Natural killer cell treated with Interleukin-12 subunit alpha and Interleukin-12 subunit beta and Interleukin-15 and Interleukin-18, amount 100 ng/mL, for 72 hours (primary cell): Measurements from ENCODE around the gene GPD1. TPM values are rescaled to one million over a fixed set of nuclear protein-coding genes. Genes with fewer than 3 reads are reported as not detected.

Source experiments
- ATAC-seq, 2 donors: fragments of 150-1000 bp; cut with Tn5 transposase in 1 of 2; sonication (Bioruptor Pico), chemical (Tn5 transposase) in 1 of 2; 2 replicates each; pipeline ENCODE4 v1.10.0; 2021
- DNase-seq: peaks from one replicate; pipeline ENCODE4 v3.0.0; 2022; ENCODE audit warnings: low spot score
- H3K27ac Mint-ChIP-seq, 2 donors: 1 replicate in 1 of 2; 2 replicates in 1 of 2; pipeline ENCODE4 v1.8.0; 2022; ENCODE audit warnings: mixed read lengths in 2 of 2, mild to moderate bottlenecking in 1 of 2, moderate library complexity in 1 of 2
- H3K27me3 Mint-ChIP-seq, 2 donors: 1 replicate in 1 of 2; 2 replicates in 1 of 2; pipeline ENCODE4 v1.8.0; 2022; ENCODE audit warnings: mixed read lengths in 2 of 2
- H3K36me3 Mint-ChIP-seq: one replicate; pipeline ENCODE4 v1.8.0; 2022; ENCODE audit warnings: mixed read lengths
- H3K4me1 Mint-ChIP-seq, 2 donors: 1 replicate in 1 of 2; 2 replicates in 1 of 2; pipeline ENCODE4 v1.8.0; 2022; ENCODE audit warnings: low read depth in 2 of 2, mixed read lengths in 2 of 2, mild to moderate bottlenecking in 1 of 2
- H3K4me3 Mint-ChIP-seq: one replicate; pipeline ENCODE4 v1.8.0; 2022; ENCODE audit warnings: mixed read lengths
- H3K9me3 Mint-ChIP-seq: 2 replicates; pipeline ENCODE4 v1.8.0; 2022; ENCODE audit warnings: mixed read lengths
- total RNA-seq, 2 donors: library from RNA; stranded (reverse); gene quantifications; one replicate each; pipeline ENCODE4 v1.2.3, GENCODE V29; 2022

The GPD1 gene
- total RNA-seq, 2 donors from 2014 or later: 0.36 TPM

DNA sequence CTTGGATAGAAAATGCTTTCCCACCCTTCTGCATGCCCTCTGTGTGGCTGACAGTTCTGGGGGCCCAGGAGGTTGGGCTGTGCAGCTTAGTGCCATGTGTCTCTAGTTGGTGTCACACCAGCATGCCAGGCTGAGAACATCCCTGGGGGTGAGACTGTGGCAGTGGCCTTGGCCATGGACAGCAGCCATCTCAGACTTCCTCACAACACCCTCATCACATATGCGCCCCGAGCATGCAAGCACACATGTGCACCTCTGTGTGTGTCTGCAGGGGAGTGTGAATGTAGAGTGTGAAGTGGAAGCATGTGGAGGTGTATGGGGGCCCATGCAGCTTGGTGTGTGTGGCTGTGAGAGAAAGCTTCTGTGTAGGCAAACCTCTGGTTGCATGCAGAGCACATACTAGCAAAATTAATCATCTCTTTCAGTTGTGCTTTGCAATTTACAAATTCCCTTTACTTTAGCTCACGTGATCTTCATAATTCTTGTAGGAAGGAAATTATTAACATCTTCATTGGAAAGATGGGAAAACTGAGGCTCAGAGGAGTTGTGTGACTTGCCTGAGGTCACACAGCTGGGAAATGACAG, 38.0 kb upstream of the GPD1 start:
- no peak for ATAC-seq
- peaks cover 16 to 17% of the 10 kb centered on the region in 2 donors for H3K27me3 Mint-ChIP-seq
- no peaks in the 10 kb centered on the region for H3K36me3 Mint-ChIP-seq
- peaks cover 6 to 7% of the 10 kb centered on the region in 2 donors for H3K4me1 Mint-ChIP-seq
- no peaks in the 10 kb centered on the region for H3K9me3 Mint-ChIP-seq
- DNase-seq: no peak
- H3K27ac Mint-ChIP-seq: no peak overlapping the region
- H3K4me3 Mint-ChIP-seq: no peak overlapping the region

- H3K4me3 Mint-ChIP-seq: no peak overlapping the region
- H3K27ac Mint-ChIP-seq: no peak overlapping the region
- ATAC-seq (no peak), DNase-seq (no peak)
- peaks cover 10 to 11% of the 10 kb centered on the region in 2 donors for H3K27me3 Mint-ChIP-seq
- H3K4me1 Mint-ChIP-seq: peaks cover 6 to 7% of the 10 kb centered on the region in 2 donors
- no peaks in the 10 kb centered on the region for H3K9me3 Mint-ChIP-seq
- no peaks in the 10 kb centered on the region for H3K36me3 Mint-ChIP-seq
These were observed 37.4 kb upstream of the GPD1 start for GRCh38 chr12:50066402-50066801.

DNA sequence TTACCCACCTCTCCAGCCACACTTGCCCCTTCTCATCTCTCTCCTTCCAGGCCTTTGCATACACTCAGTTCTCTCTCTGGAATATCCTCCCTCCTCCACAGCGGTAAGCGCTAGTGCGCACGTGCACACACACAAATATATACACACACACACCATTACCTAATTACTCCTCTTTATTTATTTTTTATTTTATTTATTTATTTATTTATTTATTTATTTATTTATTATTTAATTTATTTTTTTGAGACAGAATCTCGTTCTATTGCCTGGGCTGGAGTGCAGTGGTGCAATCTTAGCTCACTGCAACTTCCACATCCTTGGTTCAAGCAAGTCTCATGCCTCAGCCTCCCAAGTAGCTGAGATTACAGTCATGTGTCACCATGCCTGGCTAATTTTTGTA, 34.7 kb upstream of the GPD1 start:
- Mint-ChIP-seq H3K27me3 (peaks cover 0 to 2% of the 10 kb centered on the region in 2 donors), H3K9me3 (no peaks in the 10 kb centered on the region), H3K4me1 (peaks cover 6 to 7% of the 10 kb centered on the region in 2 donors), H3K27ac (no peak overlapping the region), H3K4me3 (no peak overlapping the region), H3K36me3 (no peaks in the 10 kb centered on the region)
- no peak for ATAC-seq
- no peak for DNase-seq

- Mint-ChIP-seq H3K9me3 (no peaks in the 10 kb centered on the region), H3K4me3 (no peak overlapping the region), H3K27ac (no peak overlapping the region), H3K36me3 (no peaks in the 10 kb centered on the region), H3K27me3 (peaks cover 0 to under 1% of the 10 kb centered on the region in 2 donors), H3K4me1 (peaks cover 6 to 7% of the 10 kb centered on the region in 2 donors)
- ATAC-seq (no peak), DNase-seq (no peak)
These were observed 34.3 kb upstream of the GPD1 start for GRCh38 chr12:50069539-50069938.

- Mint-ChIP-seq H3K4me1 (peaks cover 7 to 8% of the 10 kb centered on the region in 2 donors), H3K36me3 (no peaks in the 10 kb centered on the region), H3K4me3 (no peak overlapping the region), H3K9me3 (no peaks in the 10 kb centered on the region), H3K27me3 (no peaks in the 10 kb centered on the region), H3K27ac (no peak overlapping the region)
- peak; percentile 46 to 61 for ATAC-seq
- peak; percentile 73 for DNase-seq
These were observed 33.3 kb upstream of the GPD1 start for GRCh38 chr12:50070314-50071060.

GRCh38 chr12:50072198-50072907, 31.5 kb upstream of the GPD1 start:
- no peaks in the 10 kb centered on the region for H3K9me3 Mint-ChIP-seq
- H3K4me3 Mint-ChIP-seq: no peak overlapping the region
- ATAC-seq (no peak), DNase-seq (no peak)
- no peaks in the 10 kb centered on the region for H3K36me3 Mint-ChIP-seq
- peaks cover 7 to 8% of the 10 kb centered on the region in 2 donors for H3K4me1 Mint-ChIP-seq
- no peak overlapping the region for H3K27ac Mint-ChIP-seq
- no peaks in the 10 kb centered on the region for H3K27me3 Mint-ChIP-seq

GRCh38 chr12:50073206-50073605, 30.6 kb upstream of the GPD1 start:
- H3K9me3 Mint-ChIP-seq: no peaks in the 10 kb centered on the region
- no peak overlapping the region for H3K4me3 Mint-ChIP-seq
- no peaks in the 10 kb centered on the region for H3K27me3 Mint-ChIP-seq
- H3K27ac Mint-ChIP-seq: no peak overlapping the region
- DNase-seq (no peak), ATAC-seq (no peak)
- no peaks in the 10 kb centered on the region for H3K36me3 Mint-ChIP-seq
- H3K4me1 Mint-ChIP-seq: peaks cover 7 to 8% of the 10 kb centered on the region in 2 donors

- H3K36me3 Mint-ChIP-seq: no peaks in the 10 kb centered on the region
- ATAC-seq (no peak), DNase-seq (no peak)
- no peaks in the 10 kb centered on the region for H3K9me3 Mint-ChIP-seq
- peaks cover 7 to 8% of the 10 kb centered on the region in 2 donors for H3K4me1 Mint-ChIP-seq
- H3K27ac Mint-ChIP-seq: no peak overlapping the region
- peaks cover 0 to 2% of the 10 kb centered on the region in 2 donors for H3K27me3 Mint-ChIP-seq
- no peak overlapping the region for H3K4me3 Mint-ChIP-seq
These were observed 30.1 kb upstream of the GPD1 start for GRCh38 chr12:50073712-50074111.

DNA sequence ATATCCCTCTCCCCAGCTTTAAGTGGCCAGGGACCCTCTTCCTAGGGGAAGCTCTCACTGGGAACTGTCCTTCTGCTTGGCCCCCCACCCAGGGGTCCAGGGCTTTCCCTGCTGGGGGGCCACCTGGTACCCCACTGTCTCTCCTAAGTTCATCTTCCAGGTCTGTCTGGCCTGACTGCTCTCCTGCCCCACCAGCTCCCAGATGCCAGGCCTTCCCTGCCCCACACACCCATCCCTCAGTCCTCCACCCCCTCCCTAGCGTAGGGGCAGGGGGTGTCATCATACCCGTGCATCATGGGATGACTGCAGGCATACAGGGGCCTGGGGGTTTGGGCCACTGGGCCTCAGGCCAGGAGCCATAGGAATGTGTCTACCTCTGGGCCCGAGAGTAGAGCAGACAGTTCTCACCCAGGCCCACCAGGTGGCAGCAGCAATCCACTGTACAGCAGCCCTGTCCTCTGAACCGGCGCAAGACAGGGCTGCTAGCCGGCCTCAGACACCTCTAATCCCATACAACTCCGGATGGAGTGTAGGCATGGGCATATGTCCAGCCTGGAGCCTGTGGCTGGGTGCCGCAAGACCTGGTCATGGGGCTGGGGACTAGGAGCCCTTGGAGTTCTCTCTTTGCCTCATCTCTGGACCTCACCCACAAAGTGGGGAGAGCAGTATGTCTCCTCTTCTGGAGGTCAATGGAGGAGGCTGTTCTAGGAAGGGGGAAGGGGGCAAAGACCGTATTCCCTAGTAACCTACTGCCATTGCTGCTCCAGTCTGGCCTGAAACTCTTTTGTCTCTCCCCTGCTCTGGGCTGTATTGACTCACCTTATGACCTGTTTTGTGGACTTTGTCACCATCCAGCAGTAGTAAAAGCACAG, 28.6 kb upstream of the GPD1 start:
- ATAC-seq (peak; percentile 88 to 91), DNase-seq (peak; percentile 82)
- Mint-ChIP-seq H3K4me1 (peaks cover 3 to 6% of the 10 kb centered on the region in 2 donors), H3K9me3 (no peaks in the 10 kb centered on the region), H3K27ac (no peak overlapping the region), H3K4me3 (no peak overlapping the region), H3K36me3 (no peaks in the 10 kb centered on the region), H3K27me3 (peaks cover 0 to 5% of the 10 kb centered on the region in 2 donors)

DNA sequence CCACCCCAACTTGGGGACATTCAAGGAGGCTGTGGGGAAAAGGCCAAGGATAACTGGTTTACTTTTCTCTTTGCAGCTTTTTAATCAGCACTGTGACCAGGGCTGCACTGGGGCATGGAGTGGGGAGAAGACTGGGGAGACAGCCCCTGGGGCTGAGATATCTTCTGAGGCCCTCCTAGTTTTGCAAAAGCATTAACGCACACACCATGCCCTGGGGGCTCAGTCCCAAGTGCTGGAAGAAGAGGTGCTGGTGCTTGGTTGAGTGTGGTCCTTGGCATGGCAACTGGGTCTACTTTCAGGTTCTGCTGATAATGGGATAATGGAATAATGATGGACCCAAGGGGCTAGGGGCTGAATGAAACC, 28.0 kb upstream of the GPD1 start:
- peaks cover 0 to 5% of the 10 kb centered on the region in 2 donors for H3K27me3 Mint-ChIP-seq
- DNase-seq: no peak
- peaks cover 0 to 2% of the 10 kb centered on the region in 2 donors for H3K4me1 Mint-ChIP-seq
- ATAC-seq: no peak
- H3K27ac Mint-ChIP-seq: no peak overlapping the region
- no peaks in the 10 kb centered on the region for H3K36me3 Mint-ChIP-seq
- H3K9me3 Mint-ChIP-seq: no peaks in the 10 kb centered on the region
- H3K4me3 Mint-ChIP-seq: no peak overlapping the region

- Mint-ChIP-seq H3K4me1 (peaks cover 0 to 2% of the 10 kb centered on the region in 2 donors), H3K27me3 (peaks cover 0 to 5% of the 10 kb centered on the region in 2 donors), H3K4me3 (no peak overlapping the region), H3K9me3 (no peaks in the 10 kb centered on the region), H3K27ac (no peak overlapping the region), H3K36me3 (no peaks in the 10 kb centered on the region)
- DNase-seq (no peak), ATAC-seq (no peak)
These were observed 26.7 kb upstream of the GPD1 start for GRCh38 chr12:50077099-50077498.

GRCh38 chr12:50078281-50078680, 25.5 kb upstream of the GPD1 start:
- Mint-ChIP-seq H3K4me3 (no peak overlapping the region), H3K9me3 (no peaks in the 10 kb centered on the region), H3K27me3 (peaks cover 0 to 5% of the 10 kb centered on the region in 2 donors), H3K36me3 (no peaks in the 10 kb centered on the region), H3K27ac (no peak overlapping the region), H3K4me1 (peaks cover under 1 to 2% of the 10 kb centered on the region in 2 donors)
- DNase-seq: no peak
- ATAC-seq: no peak

- no peak for DNase-seq
- Mint-ChIP-seq H3K27me3 (peaks cover 0 to 5% of the 10 kb centered on the region in 2 donors), H3K9me3 (no peaks in the 10 kb centered on the region), H3K27ac (no peak overlapping the region), H3K4me3 (no peak overlapping the region), H3K36me3 (no peaks in the 10 kb centered on the region), H3K4me1 (peaks cover 8 to 9% of the 10 kb centered on the region in 2 donors)
- no peak for ATAC-seq
These were observed 24.0 kb upstream of the GPD1 start for GRCh38 chr12:50079771-50080170.
